Brain microvascular endothelial cell (primary cell): ENCODE measurements around the gene RGS16.

ENCODE experiments used
- DNase-seq: peaks from one replicate; pipeline ENCODE4 v3.0.0-alpha.2; 2020
- H3K27ac ChIP-seq: fragments of 250-450 bp; sonication (Bioruptor Pico); 2 replicates; pipeline ENCODE4 v1.5.1; 2020; ENCODE audit warnings: mild to moderate bottlenecking, moderate library complexity
- H3K27me3 ChIP-seq: fragments of 250-450 bp; sonication (Bioruptor Pico); replicated peaks from 2 replicates; pipeline ENCODE4 v1.5.1; 2020; ENCODE audit warnings: mild to moderate bottlenecking
- H3K36me3 ChIP-seq: fragments of 250-450 bp; sonication (Bioruptor Pico); replicated peaks from 2 replicates; pipeline ENCODE4 v1.5.1; 2020; ENCODE audit warnings: mild to moderate bottlenecking
- H3K4me3 ChIP-seq: 2 replicates; pipeline ENCODE4 v1.5.1; 2011; ENCODE audit warnings: low read depth, mild to moderate bottlenecking, control low read depth, low read length, moderate library complexity
- in situ Hi-C: cut with HindIII; loops from 2 replicates; pipeline ENCODE4 v1.10.0; 2017; ENCODE audit warnings: low sequenced_read_pairs, low pct_ligation_motif_present
- TF ChIP-seq, protein P1 (sequence below): IDR thresholded peaks from 2 replicates; pipeline ENCODE4 v1.5.1; 2011; ENCODE audit warnings: low read depth, mild to moderate bottlenecking, moderate library complexity, low read length, control low read depth, inconsistent platforms; ENCODE audit errors: missing control alignments

Gene RGS16

DNA sequence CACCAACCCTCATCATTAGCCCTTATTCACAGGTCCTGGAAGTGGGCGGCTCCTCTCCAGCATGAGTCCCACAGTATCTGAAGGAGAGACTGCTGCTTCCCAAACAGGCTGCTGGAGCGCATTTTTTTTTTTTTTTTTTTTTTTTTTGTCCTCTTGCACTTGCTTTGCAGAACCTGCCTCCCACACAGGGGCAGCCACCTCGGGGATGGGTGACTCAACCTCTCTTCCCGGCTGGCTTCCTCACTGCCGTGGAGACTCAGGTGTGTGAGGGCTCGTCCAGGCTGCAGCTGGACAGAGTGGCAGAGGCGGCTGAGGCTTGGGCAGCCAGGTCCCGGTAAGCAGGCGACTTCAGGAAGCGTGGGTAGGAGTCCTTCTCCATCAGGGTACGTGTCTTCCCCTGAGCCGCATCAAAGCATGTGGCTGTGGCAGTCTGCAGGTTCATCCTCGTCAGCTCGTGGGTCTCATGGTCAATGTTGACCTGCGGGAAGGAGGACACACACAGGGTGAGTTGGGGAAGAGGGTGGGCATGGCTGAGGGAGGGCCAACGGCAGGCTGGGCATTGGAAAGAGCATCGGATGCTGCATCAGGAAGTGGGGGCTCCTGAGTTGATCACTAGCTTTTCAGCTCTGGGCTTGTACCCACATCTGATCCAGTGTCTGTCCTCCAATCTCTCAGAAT, 4.0 kb downstream of the RGS16 start:
- H3K36me3 ChIP-seq, result no peaks in the 10 kb centered on the region
- H3K27ac ChIP-seq, result no peak overlapping the region
- DNase-seq, result no peak
- H3K27me3 ChIP-seq, result no peaks in the 10 kb centered on the region
- TF ChIP-seq, protein P1, sequence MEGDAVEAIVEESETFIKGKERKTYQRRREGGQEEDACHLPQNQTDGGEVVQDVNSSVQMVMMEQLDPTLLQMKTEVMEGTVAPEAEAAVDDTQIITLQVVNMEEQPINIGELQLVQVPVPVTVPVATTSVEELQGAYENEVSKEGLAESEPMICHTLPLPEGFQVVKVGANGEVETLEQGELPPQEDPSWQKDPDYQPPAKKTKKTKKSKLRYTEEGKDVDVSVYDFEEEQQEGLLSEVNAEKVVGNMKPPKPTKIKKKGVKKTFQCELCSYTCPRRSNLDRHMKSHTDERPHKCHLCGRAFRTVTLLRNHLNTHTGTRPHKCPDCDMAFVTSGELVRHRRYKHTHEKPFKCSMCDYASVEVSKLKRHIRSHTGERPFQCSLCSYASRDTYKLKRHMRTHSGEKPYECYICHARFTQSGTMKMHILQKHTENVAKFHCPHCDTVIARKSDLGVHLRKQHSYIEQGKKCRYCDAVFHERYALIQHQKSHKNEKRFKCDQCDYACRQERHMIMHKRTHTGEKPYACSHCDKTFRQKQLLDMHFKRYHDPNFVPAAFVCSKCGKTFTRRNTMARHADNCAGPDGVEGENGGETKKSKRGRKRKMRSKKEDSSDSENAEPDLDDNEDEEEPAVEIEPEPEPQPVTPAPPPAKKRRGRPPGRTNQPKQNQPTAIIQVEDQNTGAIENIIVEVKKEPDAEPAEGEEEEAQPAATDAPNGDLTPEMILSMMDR, result no peak
- no peak overlapping the region for H3K4me3 ChIP-seq
- in situ Hi-C loops, result no loop called here

DNA sequence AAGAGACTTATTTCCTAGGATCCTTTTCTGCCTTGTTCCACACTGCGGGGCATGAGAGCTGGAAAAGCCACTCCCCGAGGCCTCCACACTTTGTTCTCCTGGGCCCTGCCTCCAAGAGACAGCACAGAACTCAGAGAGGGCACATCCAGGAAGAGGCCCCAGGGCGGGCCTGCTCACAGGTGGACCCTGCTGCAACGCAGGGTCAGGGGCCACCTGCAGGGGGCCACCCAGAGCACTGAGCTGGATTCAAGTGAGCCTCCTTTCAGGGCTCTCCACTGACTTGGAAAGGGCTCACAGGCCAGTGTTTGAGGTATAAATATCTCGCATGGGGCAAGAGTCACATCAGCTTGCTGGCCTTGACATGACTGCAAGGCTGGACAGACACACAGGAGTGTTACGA, 4.8 kb downstream of the RGS16 start:
- no peaks in the 10 kb centered on the region for H3K36me3 ChIP-seq
- TF ChIP-seq, protein P1, result peak; percentile 59
- H3K27me3 ChIP-seq, result no peaks in the 10 kb centered on the region
- in situ Hi-C loops, result loop anchor here (10.0 kb wide), 1 partner anchor 185 kb away; the partner anchor contains the start of gene NPL
- DNase-seq, result no peak
- H3K4me3 ChIP-seq, result no peak overlapping the region
- H3K27ac ChIP-seq, result no peak overlapping the region

DNA sequence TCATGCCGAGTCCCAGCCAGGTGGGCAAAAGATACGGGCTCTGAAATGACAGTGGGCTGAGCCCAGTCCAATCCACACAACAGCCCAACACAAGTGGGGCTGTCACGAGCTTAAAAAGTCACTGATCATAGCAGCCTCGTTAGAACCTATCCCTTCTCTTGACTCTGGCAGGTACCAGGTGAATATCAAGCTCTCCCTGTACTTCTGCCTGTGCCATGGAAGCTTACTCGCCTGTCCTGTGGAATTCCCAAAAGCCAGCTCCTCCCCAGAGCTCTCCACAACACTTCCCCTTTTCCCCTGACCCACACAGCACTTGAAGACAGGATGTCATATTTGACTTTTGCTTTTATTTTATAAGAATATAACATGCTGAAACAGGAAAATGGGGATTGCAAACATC, 5.9 kb downstream of the RGS16 start:
- TF ChIP-seq, protein P1, result no peak
- no peaks in the 10 kb centered on the region for H3K36me3 ChIP-seq
- in situ Hi-C loops, result loop anchor here (10.0 kb wide), 1 partner anchor 187 kb away; the partner anchor contains the start of gene NPL
- no peaks in the 10 kb centered on the region for H3K27me3 ChIP-seq
- no peak overlapping the region for H3K27ac ChIP-seq
- DNase-seq, result no peak
- no peak overlapping the region for H3K4me3 ChIP-seq

DNA sequence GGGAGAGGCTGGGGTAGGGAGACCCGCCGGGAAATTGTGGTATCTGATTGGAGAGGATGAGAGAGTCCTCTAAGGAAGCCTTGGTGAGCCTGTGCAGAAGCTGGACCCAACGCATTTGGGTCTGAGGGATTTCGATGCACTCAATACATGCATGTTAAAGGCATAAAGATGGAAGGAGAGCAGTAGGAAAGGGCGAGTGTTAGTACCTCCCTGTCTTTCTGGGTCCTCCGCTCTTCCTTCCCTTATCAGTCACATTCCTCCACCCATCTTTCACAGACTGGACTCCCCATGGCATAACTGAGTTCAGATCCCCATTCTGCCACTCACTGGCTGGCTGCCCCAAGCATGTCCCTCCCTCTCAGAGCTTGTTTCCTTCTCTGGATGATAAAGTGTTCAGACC, 7.3 kb downstream of the RGS16 start:
- no peaks in the 10 kb centered on the region for H3K36me3 ChIP-seq
- H3K4me3 ChIP-seq, result no peak overlapping the region
- no peak overlapping the region for H3K27ac ChIP-seq
- in situ Hi-C loops, result loop anchor here (10.0 kb wide), 1 partner anchor 188 kb away; the partner anchor contains the start of gene NPL
- TF ChIP-seq, protein P1, result no peak
- H3K27me3 ChIP-seq, result no peaks in the 10 kb centered on the region
- DNase-seq, result no peak

DNA sequence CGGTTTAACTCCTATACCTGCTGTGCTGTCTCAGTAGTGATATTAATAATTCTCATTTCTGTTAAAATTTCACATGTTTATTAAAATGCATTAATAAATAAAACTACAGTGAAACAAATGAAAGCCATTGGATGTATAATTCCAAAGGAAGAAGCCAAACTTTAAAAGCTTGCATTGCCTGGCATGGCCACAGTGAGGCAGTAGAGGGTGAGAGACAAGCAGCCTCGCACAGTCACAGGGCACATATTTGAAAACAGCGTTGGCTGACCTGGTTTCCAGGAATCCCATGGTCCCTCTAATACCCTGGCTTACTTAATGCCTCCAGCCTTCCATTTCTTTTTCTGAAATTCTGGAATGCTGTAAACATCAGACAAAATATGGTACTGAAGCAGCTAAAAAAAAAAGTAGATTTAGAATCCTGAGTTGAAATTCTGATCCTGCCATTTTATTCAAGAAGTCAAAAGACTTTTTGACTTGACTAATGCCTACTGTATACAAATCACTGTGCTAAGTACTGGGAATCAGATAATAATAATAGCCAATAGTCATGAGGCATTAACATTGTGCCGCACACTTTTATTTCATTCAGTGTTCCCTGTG, 8.4 kb downstream of the RGS16 start:
- Histone ChIP-seq H3K27ac (no peak overlapping the region), H3K36me3 (no peaks in the 10 kb centered on the region), H3K27me3 (no peaks in the 10 kb centered on the region), H3K4me3 (no peak overlapping the region)
- in situ Hi-C loops, result loop anchor here (10.0 kb wide), 1 partner anchor 189 kb away; the partner anchor contains the start of gene NPL
- peak; percentile 76 for DNase-seq
- TF ChIP-seq, protein P1, result peak; percentile 94

DNA sequence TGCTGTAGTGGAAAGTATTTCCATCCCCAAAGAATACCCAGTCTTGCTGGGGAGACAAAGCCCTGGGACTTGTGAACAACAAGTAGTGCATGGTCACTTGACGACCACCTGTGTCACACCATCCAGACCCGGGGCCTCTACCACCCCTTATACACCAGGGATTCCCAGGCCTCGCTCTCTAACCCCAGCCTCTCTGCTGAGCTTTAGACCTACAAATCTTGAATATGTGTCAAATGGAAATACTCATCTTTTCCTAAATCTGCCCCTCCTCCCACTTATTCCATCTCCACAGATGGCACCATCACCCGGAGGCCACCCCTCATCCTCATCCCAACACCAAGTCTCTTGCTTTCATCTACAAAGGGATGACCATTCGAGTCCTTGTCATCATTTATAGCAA, 14.3 kb downstream of the RGS16 start:
- in situ Hi-C loops, result loop anchor here (10.0 kb wide), 1 partner anchor 195 kb away; the partner anchor contains the start of gene NPL
- DNase-seq, result no peak
- TF ChIP-seq, protein P1, result no peak
- no peaks in the 10 kb centered on the region for H3K27me3 ChIP-seq
- no peak overlapping the region for H3K27ac ChIP-seq
- no peaks in the 10 kb centered on the region for H3K36me3 ChIP-seq
- no peak overlapping the region for H3K4me3 ChIP-seq
